Ishikawa (cell line): Measurements from ENCODE around the gene GARNL3.

Experiments used
- CEBPB ChIP-seq: IDR thresholded peaks from 2 replicates; pipeline ENCODE4 v1.6.1; 2012
- CREB1 ChIP-seq: IDR thresholded peaks from 2 replicates; pipeline ENCODE4 v1.6.1; 2012; ENCODE audit warnings: low read depth
- EGR1 ChIP-seq: IDR thresholded peaks from 2 replicates; pipeline ENCODE4 v1.6.1; 2012
- EP300 ChIP-seq: IDR thresholded peaks from 2 replicates; pipeline ENCODE4 v1.6.1; 2012; ENCODE audit warnings: borderline replicate concordance
- FOXM1 ChIP-seq: IDR thresholded peaks from 2 replicates; pipeline ENCODE4 v1.6.1; 2012; ENCODE audit warnings: low read depth, borderline replicate concordance
- NFIC ChIP-seq: IDR thresholded peaks from 2 replicates; pipeline ENCODE4 v1.6.1; 2012
- RAD21 ChIP-seq: IDR thresholded peaks from 2 replicates; pipeline ENCODE4 v1.6.1; 2012; ENCODE audit warnings: low read depth
- TAF1 ChIP-seq: IDR thresholded peaks from 2 replicates; pipeline ENCODE4 v1.6.1; 2012; ENCODE audit warnings: low read depth, mild to moderate bottlenecking
- TCF12 ChIP-seq: IDR thresholded peaks from 2 replicates; pipeline ENCODE4 v1.6.1; 2012; ENCODE audit warnings: low read depth
- TEAD4 ChIP-seq: IDR thresholded peaks from 2 replicates; pipeline ENCODE4 v1.6.1; 2012
- YY1 ChIP-seq: IDR thresholded peaks from 2 replicates; pipeline ENCODE4 v1.6.1; 2012; ENCODE audit warnings: low read depth
- ZBTB7A ChIP-seq: IDR thresholded peaks from 2 replicates; pipeline ENCODE4 v1.6.1; 2012; ENCODE audit warnings: low read depth
- TF ChIP-seq, protein P1 (sequence below): IDR thresholded peaks from 2 replicates; pipeline ENCODE4 v1.6.1; 2012
- TF ChIP-seq, protein P2 (sequence below): IDR thresholded peaks from 2 replicates; pipeline ENCODE4 v1.6.1; 2012; ENCODE audit warnings: low read depth, mild to moderate bottlenecking
- TF ChIP-seq, protein P3 (sequence below): IDR thresholded peaks from 2 replicates; pipeline ENCODE4 v1.6.1; 2012

Gene GARNL3

DNA sequence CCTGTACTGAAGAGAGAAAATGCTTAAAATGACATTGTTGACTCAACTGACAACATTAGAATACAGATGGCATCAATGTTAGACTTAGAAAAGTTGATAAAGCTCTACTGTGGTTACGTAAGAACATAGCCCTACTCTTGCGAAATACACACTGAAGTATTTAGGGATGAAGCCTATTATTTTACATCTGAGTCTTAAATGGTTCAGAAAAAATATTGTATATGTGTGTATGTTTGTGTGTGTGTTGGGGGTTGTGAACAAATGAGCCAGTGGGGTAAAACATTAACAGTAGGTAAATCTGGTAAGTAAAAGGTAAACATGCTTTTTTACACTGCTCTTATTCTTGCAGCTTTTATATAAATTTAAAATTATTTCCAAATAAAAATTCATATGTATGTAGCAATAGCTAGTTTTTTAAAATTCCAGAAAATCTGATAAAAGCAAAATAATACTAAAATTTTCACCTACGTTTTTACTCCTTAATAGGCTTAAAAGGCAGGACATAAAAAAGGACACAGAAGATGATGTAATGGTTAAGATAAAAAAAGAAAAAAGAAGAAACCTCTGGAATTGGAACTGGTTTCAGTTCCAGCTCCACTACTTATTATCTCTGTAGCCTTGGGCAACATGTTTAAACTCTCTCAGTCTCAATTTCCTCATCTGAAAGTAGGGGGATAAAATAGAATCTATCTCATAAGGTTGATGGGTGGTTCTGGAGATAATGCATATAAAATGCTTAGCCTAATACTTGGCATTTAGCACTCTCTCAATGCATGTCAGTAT lies 44.3 kb downstream of the GARNL3 start:
- TF ChIP-seq NFIC = no peak
- TF ChIP-seq CREB1 = no peak
- TF ChIP-seq, protein P1, sequence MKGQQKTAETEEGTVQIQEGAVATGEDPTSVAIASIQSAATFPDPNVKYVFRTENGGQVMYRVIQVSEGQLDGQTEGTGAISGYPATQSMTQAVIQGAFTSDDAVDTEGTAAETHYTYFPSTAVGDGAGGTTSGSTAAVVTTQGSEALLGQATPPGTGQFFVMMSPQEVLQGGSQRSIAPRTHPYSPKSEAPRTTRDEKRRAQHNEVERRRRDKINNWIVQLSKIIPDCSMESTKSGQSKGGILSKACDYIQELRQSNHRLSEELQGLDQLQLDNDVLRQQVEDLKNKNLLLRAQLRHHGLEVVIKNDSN = no peak
- TF ChIP-seq, protein P2, sequence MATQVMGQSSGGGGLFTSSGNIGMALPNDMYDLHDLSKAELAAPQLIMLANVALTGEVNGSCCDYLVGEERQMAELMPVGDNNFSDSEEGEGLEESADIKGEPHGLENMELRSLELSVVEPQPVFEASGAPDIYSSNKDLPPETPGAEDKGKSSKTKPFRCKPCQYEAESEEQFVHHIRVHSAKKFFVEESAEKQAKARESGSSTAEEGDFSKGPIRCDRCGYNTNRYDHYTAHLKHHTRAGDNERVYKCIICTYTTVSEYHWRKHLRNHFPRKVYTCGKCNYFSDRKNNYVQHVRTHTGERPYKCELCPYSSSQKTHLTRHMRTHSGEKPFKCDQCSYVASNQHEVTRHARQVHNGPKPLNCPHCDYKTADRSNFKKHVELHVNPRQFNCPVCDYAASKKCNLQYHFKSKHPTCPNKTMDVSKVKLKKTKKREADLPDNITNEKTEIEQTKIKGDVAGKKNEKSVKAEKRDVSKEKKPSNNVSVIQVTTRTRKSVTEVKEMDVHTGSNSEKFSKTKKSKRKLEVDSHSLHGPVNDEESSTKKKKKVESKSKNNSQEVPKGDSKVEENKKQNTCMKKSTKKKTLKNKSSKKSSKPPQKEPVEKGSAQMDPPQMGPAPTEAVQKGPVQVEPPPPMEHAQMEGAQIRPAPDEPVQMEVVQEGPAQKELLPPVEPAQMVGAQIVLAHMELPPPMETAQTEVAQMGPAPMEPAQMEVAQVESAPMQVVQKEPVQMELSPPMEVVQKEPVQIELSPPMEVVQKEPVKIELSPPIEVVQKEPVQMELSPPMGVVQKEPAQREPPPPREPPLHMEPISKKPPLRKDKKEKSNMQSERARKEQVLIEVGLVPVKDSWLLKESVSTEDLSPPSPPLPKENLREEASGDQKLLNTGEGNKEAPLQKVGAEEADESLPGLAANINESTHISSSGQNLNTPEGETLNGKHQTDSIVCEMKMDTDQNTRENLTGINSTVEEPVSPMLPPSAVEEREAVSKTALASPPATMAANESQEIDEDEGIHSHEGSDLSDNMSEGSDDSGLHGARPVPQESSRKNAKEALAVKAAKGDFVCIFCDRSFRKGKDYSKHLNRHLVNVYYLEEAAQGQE = no peak
- TF ChIP-seq, protein P3, sequence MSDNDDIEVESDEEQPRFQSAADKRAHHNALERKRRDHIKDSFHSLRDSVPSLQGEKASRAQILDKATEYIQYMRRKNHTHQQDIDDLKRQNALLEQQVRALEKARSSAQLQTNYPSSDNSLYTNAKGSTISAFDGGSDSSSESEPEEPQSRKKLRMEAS = no peak
- no peak for TF ChIP-seq RAD21
- no peak for TF ChIP-seq ZBTB7A
- peak; percentile 91 for TF ChIP-seq CEBPB

DNA sequence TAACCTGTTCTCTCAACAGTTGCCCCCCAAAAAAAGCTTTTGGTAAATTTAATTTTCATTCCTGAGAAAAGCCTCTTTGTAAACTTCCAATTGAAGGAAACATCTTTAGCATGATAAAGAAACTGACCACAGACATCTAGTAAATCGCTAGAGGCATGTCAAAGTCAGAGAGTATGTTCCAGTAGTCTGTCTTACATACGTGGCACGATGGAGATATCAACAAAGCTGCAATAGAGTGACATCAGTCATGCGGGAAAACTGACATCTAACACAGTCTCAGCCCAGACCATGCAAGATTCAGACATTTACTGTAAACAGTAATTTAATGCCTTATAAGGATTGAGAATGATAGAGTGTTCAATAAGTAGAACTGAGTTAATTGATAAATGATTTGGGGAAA lies 45.1 kb downstream of the GARNL3 start:
- TF ChIP-seq EGR1 (no peak), YY1 (no peak), CEBPB (no peak), TCF12 (no peak), NFIC (no peak), RAD21 (no peak), TEAD4 (no peak), ZBTB7A (no peak), CREB1 (no peak)
- TF ChIP-seq, protein P2 = no peak
- TF ChIP-seq, protein P1 = no peak

GRCh38 chr9:127311239-127311741 lies 46.7 kb downstream of the GARNL3 start:
- no peak for TF ChIP-seq ZBTB7A
- TF ChIP-seq TAF1 = no peak
- TF ChIP-seq TCF12 = no peak
- TF ChIP-seq RAD21 = peak; percentile 46

DNA sequence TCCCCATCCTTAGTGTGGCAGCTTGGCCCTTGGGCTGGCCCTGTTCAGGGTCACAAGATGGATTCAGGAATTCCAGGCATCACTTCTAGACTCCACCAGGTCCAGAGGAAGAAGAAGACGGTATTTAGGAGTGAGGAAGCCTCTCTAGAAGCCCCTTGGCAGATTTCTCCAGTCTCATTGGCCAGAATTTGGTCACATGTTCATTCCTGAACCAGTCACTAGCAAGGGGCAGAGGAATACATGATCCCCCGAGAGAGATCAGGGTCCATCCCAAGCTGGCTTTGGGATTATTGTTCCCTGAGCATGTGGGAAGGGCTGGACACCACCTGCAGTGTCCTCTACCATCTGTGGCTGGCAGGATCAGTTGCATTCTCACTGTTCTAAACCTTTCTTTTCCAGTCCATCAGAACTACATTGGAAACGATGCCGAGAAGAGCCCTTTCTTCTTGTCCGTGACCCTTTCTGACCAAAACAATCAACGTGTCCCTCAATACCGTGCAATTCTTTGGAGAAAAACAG lies 48.5 kb downstream of the GARNL3 start:
- no peak for TF ChIP-seq EP300
- TF ChIP-seq CEBPB = no peak
- TF ChIP-seq RAD21 = no peak
- no peak for TF ChIP-seq NFIC
- TF ChIP-seq EGR1 = no peak
- no peak for TF ChIP-seq ZBTB7A
- TF ChIP-seq CREB1 = no peak
- TF ChIP-seq YY1 = no peak
- TF ChIP-seq TAF1 = no peak
- TF ChIP-seq, protein P2 = no peak
- no peak for TF ChIP-seq TEAD4
- TF ChIP-seq, protein P1 = no peak
- TF ChIP-seq, protein P3 = no peak
- TF ChIP-seq FOXM1 = no peak
- no peak for TF ChIP-seq TCF12
